GM18519 (cell line): ENCODE results near the gene JADE3.

Source experiments
- ATAC-seq: cut with Tn5 transposase; IDR thresholded peaks from one replicate; pipeline ENCODE4 v1.9.1; 2021; ENCODE audit warnings: mild to moderate bottlenecking, moderate library complexity; ENCODE audit not compliant: unreplicated experiment, low FRiP score

JADE3 gene

DNA sequence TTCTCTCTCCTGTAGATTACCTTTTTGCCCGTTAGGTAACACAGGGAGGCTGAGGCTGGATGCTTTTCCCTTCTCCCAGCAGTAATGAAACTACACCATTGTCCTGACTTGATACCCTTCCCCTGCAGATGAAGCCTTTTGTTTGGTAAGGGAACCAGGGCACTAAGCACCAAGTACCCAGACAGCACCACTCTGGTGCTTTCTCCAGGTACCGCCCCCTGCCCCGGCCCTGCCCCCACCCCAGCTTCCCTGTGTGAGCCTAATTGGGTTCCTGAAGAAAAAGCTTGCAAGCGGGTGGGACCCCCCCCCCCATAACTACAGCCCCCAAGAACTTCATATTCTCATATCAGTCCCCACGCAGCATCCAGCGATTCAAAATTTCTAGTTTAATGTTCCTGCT, 79.8 kb downstream of the JADE3 start:
- ATAC-seq, result no peak

DNA sequence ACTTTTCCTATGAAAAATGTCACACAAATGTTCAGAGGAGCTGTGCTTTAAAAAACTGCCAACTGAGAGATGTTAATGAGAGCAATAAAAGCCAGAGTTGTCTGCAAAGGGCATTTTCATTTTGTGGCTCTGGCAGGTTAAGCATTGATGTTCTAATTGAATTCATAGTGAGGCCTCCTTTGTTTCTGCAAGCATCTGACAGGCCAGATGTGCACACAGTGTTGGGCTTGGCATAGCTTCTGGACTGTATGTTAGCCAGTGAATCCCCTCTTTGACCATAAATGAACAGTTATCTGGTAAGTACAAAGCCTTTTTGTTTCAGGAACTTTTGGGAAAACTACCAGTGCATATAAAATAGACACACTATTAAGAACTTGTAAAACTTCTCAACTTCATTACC, 81.9 kb downstream of the JADE3 start:
- no peak for ATAC-seq

DNA sequence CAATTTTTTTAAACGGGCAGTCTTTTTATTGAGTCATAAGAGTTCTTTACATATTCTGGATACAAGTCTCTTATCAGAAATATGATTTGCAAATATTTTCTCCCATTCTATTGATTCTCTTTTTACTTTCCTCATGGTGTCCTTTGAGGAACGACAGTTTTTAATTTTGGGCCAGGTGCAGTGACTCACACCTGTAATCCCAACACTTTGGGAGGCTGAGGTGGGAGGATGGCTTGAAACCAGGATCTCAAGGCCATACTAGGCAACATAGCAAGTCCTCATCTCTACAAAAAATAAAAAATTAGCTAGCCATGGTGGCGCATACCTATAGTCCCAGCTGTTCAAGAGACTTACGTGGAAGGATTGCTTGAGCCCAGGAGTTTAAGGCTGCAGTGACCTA, 99.9 kb downstream of the JADE3 start:
- no peak for ATAC-seq

DNA sequence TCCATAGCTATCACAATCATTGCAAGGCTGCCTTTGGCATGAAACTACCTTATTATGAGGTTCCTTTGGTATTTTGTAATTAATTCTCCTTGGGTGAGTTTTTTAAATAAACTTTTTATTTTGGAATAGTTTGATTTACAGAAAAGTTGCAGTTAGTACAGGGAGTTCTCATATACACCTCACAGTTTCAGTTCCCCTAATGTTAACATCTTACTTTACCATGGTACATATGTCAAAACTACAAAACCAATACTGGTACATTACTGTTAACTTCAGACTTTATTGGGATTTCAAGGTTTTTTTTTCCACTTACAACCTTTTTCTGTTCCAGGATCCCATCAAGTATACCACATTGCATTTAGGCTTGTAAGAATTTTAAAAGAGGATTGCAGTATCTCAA, 114.0 kb downstream of the JADE3 start:
- ATAC-seq, result no peak

DNA sequence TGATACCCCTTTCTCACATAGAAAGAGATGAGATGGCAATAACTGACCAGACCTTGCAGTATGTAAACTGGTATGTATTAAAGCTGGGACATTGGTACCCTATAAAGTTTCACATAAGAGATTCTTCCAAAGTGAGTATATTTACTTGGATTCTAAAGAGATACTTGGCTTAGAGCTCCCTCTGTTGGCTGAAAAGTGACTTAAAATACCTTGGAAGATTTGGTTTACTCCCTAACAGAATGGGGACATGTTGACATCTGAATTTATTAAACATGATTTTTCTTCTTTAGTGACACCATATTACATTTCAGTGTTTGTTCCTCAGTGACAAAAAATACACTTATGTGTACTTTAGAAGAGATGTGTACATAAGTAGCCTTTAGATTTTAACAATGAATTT, 118.1 kb downstream of the JADE3 start:
- no peak for ATAC-seq

DNA sequence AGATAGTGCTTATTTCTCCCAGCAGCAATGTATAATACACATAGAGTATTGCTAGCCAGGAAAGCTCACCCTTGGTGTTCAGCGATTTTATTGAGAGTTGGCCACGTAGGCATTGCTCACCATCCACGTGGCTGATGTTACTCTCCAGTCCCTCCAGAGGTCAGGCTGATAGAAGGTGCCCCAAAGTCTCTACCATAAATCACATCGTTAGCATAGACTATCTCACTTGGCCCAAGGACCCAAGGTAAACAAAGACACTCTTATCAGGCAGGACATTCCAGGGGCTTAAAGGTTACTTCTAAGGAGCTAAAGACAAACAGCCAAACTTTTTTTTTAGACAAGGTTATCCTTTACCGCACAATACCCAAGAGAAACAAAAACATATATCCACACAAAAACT, 135.8 kb downstream of the JADE3 start:
- ATAC-seq, result no peak

DNA sequence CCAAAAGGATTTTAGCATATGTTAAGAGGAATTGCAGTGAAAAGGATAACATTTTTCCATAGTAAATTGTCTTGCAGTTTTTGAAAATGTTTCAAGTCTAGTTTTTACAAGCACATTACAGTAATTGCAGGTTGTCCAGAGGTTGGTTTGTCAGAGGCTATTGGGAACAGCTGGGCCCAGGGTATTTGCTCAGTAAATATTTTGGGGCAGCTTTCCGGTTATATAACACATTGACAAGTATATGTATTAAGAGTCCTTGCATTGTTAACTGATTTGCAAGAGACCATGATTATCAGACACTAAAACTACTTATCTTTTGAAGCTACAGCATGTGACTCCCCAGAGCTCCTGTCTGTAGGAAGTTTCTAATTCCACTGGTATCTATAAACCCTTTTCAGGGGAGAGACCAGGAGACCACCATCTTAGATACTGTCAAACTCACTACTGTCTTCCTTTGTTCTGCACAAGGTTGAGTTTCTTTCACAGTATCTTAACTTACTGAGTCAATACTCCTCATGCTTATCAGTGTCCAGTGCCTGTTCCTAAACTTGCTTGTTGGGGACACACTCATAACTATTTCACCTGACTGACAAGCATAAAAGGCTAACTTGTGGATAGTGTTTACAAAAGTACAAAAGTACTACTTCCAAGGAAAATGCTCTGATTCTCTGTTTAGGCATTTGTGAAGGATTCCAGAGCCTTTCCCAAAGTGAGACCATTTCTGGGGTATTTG, 147.1 kb downstream of the JADE3 start:
- ATAC-seq, result no peak

DNA sequence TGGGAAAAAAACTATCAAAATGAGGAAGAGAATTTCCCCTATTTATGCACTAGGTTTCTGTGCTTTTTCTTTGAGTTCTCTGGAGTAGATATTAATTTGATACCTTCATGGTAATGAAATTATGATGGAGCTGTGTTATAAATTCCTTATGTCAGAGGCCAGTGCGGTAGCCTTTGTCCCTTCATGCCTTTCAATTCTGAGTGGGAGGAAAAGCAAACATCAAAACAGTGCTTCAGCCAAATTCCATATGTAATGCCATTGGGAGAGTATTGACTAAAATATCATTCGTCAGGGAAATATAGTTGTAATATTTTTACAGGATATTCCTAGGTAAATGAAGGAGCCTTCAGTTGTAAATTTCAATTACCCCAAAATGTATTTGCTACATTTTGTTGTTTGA, 148.5 kb downstream of the JADE3 start:
- ATAC-seq, result no peak

DNA sequence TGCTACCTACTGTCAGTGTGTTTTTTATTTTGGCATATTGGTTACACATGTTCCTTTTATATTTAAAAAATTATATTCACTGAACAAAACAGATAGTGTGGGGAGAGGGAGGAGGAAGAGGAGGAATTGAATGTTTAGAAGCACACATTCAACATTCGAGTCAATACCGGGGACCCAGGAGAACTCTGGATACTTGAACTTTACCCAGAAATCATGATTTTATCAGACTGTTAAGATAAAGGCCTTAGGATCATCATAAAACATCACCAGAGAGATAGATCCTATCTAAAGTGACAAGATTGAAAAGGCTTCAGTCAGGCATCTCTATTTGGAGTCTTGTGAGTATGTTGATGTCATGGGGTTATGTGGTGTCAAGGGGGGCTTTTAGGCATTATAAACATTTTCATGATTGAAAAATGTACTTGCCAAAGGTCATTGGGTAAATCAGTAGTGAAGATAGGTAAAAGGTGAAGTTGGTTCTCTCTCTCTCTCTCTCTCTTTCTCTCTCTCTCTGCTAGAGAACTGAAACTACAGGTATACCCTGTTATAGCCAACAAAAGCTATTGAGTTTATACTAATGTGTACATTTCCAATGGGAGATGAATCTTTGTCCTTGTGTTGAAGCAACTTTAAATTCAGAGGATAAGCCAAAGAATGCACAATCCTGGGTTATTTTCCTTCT, 149.2 kb downstream of the JADE3 start:
- no peak for ATAC-seq

DNA sequence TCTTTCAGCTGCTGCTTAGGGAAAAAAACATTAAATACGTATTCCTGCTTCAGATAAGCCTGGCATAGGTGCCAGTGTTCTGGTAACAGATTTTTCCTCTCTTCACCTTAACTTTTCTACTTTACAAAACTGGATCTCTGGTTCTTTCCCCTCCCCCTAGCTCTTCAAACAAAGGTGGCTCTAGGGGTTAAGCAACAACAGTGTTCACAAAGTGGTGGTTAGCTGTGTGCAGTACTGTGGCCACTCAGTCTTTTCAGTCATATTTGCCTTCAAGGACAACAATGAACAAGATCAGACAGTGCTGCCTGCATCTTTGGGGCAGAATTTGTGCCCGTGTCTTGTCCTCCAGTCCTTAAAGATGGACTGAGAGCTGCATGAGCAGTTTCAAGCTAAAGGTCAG, 151.0 kb downstream of the JADE3 start:
- no peak for ATAC-seq

DNA sequence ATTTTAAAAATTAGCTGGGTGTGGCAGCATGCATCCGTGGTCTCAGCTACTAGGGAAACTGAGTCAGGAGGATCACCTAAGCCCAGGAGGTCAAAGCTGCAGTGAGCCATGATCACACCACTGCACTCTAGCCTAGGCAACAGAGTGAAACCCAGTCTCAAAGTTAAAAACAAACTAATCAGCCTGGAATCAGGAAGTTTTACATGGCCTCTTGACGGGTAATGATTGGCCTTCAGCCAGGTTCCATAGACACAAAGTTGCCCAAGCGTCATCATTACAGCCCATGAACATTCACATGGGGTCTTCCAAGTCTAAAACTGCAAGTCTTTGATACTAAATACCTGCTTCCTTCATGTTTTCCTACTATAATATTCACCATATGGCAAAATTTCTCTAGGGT, 156.0 kb downstream of the JADE3 start:
- no peak for ATAC-seq

DNA sequence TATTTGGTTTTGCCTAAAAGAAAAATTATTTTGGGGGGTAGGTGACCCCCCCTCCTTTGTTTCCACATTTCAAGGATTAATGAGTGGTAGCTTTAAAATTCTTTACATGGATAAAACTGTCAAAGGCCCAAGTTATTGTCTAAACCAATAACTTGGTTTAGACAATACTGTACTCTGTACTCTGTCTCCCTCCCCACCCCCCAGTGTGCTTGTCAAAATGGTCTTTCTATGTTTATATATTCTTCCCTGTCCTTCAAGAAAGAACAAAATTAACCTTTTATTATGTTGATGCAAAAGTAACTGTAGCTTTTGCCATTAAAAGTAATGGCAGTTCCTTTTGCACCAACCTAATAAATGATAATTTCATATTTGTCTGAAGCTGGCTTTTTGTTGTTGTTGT, 156.5 kb downstream of the JADE3 start:
- ATAC-seq, result no peak

DNA sequence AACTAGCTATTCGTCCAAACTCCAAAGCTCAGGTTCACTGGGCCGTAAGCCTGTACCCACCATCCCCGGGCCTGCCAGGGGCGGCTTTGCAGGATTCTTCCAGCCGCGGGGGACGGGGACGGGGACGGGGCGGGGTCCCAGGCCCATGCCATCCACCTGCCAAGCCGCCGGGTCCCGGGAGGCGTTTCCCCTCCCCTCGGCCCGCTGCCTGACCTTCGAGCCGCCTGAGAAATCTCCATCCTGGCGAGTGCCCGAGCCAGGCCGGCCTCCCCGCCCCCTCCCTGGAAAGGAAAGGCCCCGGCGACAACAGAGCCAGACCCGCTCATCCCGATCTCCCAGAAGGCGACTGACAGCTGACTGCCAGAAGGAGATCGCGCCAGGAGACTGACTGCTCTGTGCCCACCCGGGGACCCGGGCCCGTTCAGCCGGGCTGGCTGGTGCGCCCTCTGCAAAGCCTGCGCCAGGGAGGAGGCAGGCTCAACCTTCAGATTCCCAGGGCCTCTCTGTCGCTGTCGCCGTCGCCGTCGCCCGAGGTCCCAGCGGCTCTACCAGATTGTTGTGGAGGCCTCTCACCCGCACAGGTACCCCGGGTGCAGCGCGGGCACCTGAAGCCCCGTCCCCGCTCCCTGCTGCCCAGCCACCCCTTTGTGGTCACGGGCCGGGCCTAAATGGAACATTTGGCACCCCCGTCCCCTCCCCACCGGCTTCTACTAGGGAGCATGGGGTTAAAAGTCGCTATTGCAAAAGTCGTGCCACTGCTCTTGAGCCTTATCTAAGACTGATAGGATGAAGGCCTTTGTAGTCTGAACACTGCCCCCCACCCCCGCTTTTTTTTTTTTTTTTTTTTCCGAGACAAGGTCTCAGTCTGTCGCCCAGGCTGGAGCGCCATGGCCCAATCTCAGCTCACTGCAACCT, 166.2 kb downstream of the JADE3 start, which contains the start of gene RGN:
Gene RGN, plus strand, starts transcription at position 315 of the 915 bp plus-strand sequence. CDS start 2,702 bp downstream, outside the sequence.
- no peak for ATAC-seq

DNA sequence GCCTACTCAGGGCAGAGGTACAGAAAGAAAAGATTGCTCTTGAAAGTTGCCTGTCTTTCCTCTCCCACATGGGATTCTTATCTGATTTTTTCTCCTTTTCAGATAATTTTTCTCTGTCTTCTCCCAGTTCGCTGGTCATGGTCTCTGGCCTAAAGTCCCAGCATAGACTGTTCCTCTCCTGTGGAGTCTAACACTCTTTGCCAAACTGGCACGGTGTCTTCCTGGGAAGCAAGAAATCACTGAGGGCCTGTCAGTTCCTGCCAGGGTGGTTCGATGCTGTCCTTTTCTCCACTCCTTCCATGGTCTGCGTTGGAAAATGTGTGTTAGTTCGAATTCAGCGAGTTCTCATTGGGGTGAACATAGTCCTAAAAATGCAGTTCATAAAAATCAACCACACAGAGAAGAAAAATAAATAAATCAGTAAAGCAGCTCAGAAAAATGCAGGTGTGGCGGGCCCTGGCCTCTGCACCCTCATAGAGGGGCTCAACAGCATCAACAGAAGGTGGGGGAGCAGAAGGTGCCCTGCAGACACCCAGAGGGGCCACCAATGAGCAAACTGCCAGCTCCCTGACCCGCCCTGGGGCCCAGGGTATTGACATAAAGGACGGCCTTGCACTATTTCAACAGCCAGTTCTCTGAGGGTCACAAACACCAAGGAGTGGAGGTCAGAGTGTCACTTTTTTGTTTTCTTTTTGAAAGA, 168.1 kb downstream of the JADE3 start:
- no peak for ATAC-seq

DNA sequence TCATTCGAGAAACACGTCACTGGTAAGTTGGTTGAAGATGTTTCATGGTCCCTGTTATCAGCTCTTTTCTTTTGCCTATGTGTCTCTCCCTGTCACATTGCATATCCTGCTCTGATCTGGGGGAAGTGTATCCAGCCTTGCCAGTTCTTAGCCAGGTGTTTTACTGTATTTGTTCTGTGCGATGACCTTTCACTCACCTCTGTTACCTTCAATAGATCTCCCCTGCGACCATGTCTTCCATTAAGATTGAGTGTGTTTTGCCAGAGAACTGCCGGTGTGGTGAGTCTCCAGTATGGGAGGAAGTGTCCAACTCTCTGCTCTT, 168.7 kb downstream of the JADE3 start:
- ATAC-seq, result no peak

DNA sequence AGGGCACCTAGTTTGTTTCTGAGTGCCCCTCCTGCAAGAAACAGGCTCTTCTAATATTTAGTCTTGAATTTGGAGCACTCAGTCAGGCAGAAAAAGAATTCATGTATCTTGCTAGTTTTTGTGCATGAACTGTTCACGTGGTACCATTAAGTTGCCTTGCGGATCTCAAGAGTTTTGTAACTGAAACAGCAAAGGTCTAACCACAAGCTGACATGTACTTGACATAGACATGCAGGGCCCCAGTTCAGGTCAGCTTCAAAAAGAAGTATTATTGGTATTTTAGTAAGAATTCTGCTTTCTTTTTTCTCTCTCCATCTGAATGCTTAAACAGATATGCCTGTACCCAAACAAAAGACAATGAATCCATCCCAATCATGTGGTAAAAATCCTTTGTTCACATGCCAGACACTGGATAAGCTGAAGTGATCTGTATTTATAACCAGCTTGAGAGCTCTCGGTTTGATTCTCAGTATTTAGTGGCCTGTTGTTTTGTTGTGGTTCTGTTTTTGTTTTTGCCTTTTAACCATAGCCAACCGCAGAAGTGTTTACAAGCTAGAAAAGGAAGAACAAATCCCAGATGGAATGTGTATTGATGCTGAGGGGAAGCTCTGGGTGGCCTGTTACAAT, 179.0 kb downstream of the JADE3 start:
- no peak for ATAC-seq

DNA sequence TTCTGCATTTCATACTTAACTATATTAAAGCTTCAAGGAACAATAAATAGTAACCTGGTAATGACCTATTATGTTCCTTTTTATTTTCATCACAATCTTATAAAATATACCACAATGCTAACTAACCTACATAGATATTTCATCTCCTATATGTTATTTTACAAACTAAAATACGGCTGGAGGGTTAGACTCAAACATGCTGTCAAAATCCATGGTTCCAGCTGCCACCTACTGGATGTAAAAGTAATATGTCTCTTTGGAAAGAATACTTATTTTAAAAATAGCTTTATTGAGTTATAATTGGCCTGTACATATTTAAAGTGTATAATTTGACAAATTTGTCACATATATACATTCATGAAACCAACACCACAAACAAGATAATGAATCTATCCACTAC, 181.0 kb downstream of the JADE3 start:
- no peak for ATAC-seq

DNA sequence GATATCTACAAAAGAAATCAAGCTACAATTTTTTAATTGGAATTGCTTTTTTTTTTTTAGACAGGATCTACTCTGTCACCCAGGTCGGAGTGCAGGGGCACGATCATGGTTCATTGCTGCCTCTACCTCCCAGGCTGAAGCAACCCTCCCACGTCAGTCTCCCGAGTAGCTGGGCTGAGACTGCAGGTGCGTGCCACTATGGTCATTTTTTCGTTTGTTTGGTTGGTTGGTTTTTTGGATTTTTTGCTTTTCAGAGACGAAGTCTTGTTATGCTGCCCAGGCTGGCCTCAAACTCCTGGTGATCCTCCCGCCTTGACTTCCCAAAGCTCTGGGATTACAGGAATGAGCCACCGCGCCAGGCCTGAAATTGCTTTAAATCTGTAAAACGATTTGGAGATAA, 181.6 kb downstream of the JADE3 start:
- ATAC-seq, result no peak

DNA sequence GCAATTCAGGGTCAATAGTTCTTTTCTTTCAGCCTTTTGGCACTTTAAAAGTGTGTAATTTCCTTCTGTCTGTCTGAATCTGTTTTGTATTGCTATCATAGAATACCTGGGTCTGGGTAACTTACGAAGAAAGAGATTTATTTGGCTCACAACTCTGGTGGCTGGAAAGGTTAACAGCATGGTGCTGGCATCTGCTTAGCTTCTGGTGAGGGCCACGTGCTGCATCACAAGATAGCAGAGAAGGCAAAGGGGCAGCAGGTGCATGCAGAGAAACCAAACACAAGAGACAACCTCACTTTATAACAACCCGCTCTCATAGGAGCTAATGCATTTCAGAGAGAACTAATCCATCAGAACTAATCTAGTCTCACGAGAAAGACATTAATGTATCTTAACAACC, 184.8 kb downstream of the JADE3 start:
- ATAC-seq, result no peak

DNA sequence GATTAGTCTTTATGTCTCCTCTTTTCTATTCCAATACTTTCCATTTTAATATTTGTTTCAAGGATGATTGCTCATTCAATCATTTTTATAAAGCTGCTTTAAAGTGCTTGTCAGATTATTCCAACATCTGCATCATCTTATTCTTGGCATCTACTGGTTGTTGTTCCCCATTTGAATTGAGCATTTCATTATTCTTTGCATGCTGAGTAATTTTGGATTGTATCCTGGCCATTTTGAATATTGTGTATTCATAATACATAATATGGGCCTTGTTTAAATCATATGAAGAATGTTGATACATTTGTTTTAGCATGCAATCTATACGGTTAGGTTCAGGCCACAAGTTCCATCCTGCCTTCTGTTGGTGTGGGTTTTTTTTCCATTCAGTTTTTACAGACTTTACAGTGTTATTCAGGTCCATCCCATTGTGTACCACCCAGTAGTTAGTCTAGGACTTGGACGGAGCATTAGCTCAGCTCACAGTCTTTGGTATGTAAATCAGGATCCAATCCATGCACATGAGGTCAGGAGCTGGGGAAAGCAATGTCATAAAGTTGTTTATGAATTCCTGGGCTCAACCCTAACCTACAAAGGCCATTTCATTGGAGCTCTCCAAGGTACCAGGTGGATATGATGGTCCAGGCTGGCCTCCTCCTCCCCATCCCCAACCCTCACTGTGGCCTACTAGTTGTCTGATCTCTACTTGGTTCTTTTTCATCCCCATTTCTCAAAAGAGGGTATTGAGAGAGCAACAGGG, 186.3 kb downstream of the JADE3 start:
- ATAC-seq, result no peak
